Muscle of leg (tissue), 9 donors: ENCODE results near the gene CA5A. TPM values are rescaled to one million over a fixed set of nuclear protein-coding genes. Genes with fewer than 3 reads are reported as not detected.

Source experiments
- polyA plus RNA-seq, 8 donors: library from polyadenylated mRNA; unstranded; fragments of 120-200 nt; gene quantifications; one replicate each; pipeline versions ENCODE4 v1.2.1 to v1.2.3, GENCODE V29; 2013; ENCODE audit warnings: inconsistent platforms in 1 of 8, low replicate concordance in 1 of 8; ENCODE audit not compliant: insufficient read length in 8 of 8, insufficient read depth in 1 of 8
- total RNA-seq: library from RNA; stranded (reverse); fragments of 120-200 nt; gene quantifications from one replicate; pipeline ENCODE4 v1.2.4, GENCODE V29; 2013

CA5A gene
- total and polyA plus RNA-seq, 9 donors = 0.03 to 0.26 (median 0.06) TPM; not detected in 3

Other genes starting within 250 kb of the CA5A start
- gene KLHDC4, start 170.5 kb downstream of the CA5A start, total RNA-seq = 18.4 TPM
- 10 to 100 TPM; 21.1 to 38.0 (median 26.2) TPM for gene KLHDC4, start 170.5 kb downstream of the CA5A start, polyA plus RNA-seq
- 2.3 TPM for gene SLC7A5, start 67.0 kb downstream of the CA5A start, total RNA-seq
- gene SLC7A5, start 67.0 kb downstream of the CA5A start, polyA plus RNA-seq = 10 to 100 TPM in 6 of 8 donors, 1 to 10 TPM in 2; 9.0 to 14.3 (median 11.3) TPM
- 15.1 TPM for gene BANP, start 14.9 kb upstream of the CA5A start, total RNA-seq
- gene BANP, start 14.9 kb upstream of the CA5A start, polyA plus RNA-seq = 10 to 100 TPM; 11.2 to 18.9 (median 15.2) TPM